NCI-H526 (cell line): Measurements from ENCODE around the gene TRIM23.
"Not testable (repeated sequence)": the region's sequence is repeated elsewhere in the genome, so short reads cannot be mapped to it uniquely, and the experiment has no call there.

Experiments
- DNase-seq, 2 experiments: peaks; one replicate each; lab custom pipeline; 2025; lab: John Stamatoyannopoulos, UW

Gene TRIM23

DNA sequence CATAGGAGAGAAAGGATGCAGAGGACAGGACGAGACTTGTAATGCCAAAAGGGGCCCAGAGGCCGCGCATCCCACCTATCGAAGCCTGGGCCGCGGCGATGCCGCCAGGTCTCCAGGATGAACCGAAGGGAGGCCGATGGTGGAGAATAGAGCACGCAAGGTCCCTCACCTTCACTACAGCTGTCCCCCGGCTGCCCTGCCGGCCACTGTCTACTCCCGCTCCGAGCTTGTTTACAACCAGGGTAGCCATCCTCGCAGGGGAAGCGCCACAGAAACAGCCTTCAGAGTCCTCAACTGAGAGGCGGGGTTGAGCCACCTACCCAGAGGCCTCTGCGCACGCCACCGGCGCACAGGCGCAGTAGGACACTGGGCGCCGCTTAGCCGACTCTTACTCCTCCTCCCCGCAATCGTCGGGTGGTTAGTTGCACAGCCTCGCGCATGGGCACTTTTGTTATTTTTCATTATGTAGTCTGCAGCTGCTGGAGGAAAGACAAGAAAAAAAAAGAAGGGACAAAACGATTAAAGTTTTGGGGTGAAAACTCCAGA, at the start of gene TRIM23:
TRIM23 (minus strand) TSS at position 309 of the 546 bp plus-strand sequence; CDS start at position 250, 59 bp downstream.
- DNase-seq: peak; percentile 84 to 89

DNA sequence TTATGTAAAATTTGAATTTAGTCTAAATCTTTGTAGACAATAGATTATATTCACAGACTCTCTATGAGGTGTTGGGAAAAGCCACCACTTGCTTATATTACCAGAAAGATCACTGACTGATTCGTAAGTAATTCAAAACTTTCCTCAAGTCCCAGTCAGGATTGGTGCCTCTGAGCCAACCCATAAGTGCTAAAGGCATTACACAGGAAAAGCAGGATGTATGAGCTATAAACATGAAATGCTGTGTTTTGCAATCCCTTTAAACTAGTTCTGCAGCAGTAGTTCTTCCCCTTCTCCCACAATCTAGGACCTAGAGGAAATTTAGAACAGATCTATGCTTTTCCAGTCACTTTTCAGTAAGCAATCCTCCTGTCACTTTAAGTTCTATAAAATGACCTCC, 48.7 kb upstream of the TRIM23 start:
- no peak for DNase-seq

- DNase-seq: no peak
Observed at GRCh38 chr5:65668696-65669095, 44.6 kb upstream of the TRIM23 start.

GRCh38 chr5:65663804-65664521, 39.8 kb upstream of the TRIM23 start:
- DNase-seq: no peak

DNA sequence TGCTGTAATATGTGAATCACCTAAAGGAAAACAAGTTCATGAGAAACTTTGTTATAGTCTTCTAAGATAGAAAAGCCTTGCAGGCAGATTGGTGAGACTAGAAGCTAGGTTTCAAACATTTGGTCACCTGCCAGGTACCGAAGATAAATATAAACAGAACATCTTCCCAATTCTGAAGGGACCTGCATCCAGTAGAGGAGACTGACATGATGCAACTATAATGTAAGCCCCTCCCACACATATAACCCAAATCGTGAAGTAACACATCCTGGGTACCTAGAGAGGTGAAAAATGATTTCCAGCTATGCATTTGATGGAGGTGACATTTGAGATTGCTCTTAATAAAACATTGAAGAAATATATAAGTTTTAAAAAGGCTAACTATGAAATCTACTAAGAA, 30.6 kb upstream of the TRIM23 start:
- no peak for DNase-seq

GRCh38 chr5:65651144-65651543, 27.0 kb upstream of the TRIM23 start:
- no peak for DNase-seq

- DNase-seq: no peak
Observed at GRCh38 chr5:65647941-65648340, 23.8 kb upstream of the TRIM23 start.

GRCh38 chr5:65646938-65647337, 22.8 kb upstream of the TRIM23 start:
- DNase-seq: no peak

- peak in 1 of 2 experiments; percentile 18 for DNase-seq
Observed at GRCh38 chr5:65640240-65640639, 16.1 kb upstream of the TRIM23 start.

- no peak for DNase-seq
Observed at GRCh38 chr5:65630981-65631380, 6.8 kb upstream of the TRIM23 start.

- no peak for DNase-seq
Observed at GRCh38 chr5:65625743-65626142, 1.6 kb upstream of the TRIM23 start.

- DNase-seq: peak; percentile 80 to 89
Observed at GRCh38 chr5:65624571-65625555, 730 bp upstream of the TRIM23 start, which contains the start of the genes SHLD3 and TRAPPC13. SHLD3 (plus strand) TSS chr5:65625027; CDS start chr5:65629588, 4,561 bp downstream. TRAPPC13 (plus strand) TSS chr5:65625027; CDS start chr5:65625061, 34 bp downstream.

GRCh38 chr5:65623482-65623881, 651 bp downstream of the TRIM23 start:
- no peak for DNase-seq

DNA sequence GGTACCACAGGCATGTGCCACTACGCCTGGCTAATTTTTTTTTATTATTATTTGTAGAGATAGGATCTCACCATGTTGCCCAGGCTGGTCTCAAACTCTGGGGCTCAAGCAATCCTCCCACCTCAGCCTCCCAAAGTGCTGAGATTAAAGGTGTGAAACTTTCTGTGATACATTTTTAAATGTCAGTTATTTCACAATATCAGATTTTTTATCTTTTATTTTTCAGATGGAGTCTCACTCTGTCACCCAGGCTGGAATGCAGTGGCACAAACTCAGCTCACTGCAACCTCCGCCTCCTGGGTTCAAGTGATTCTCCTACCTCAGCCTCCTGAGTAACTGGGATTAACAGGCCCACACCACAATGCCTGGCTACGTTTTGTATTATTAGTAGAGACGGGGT, 2.2 kb downstream of the TRIM23 start:
- DNase-seq: not testable (repeated sequence)

- no peak for DNase-seq
Observed at GRCh38 chr5:65620021-65620420, 4.1 kb downstream of the TRIM23 start.

DNA sequence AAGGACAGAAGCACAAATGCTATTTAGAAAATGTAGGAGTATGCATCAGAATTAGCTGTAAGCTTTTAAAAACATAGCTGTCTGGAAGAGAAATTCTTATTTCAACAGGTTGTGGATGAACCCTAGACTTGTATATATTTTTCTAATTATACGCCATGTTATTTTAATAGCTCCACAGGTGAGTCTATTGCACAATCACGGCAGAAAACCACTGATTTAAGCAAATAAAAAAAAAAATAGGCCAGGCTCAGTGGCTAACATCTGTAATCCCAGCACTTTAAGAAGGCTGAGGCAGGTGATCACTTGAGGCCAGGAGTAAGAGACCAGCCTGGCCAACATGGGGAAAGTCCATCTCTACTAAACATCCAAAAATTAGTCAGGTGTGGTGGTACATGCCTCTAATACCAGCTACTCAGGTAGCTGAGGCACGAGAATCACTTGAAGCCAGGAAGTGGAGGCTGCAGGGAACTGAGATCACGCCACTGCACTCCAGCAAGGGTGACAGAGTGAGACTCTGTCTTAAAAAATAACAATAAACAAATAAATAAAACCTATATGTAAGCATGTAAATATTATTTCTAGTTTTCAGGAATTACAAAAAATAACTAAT, 11.7 kb downstream of the TRIM23 start:
- DNase-seq: peak in 1 of 2 experiments; percentile 29

GRCh38 chr5:65611524-65611923, 12.6 kb downstream of the TRIM23 start:
- peak; percentile 91 to 94 for DNase-seq

DNA sequence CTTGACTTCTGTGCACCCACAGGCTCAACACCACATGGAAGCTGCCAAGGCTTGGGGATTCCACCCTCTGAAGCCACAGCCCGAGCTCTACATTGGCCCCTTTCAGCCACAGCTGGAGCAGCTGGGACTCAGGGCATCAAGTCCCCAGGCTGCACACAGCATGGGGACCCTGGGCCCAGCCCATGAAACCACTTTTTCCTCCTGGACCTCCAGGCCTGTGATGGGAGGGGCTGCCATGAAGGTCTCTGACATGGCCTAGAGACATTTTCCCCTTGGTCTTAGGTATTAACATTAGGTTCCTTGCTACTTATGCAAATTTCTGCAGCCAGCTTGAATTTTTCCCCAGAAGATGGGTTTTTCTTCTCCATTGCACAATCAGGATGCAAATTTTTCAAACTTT, 22.4 kb downstream of the TRIM23 start:
- not testable (repeated sequence) for DNase-seq

DNA sequence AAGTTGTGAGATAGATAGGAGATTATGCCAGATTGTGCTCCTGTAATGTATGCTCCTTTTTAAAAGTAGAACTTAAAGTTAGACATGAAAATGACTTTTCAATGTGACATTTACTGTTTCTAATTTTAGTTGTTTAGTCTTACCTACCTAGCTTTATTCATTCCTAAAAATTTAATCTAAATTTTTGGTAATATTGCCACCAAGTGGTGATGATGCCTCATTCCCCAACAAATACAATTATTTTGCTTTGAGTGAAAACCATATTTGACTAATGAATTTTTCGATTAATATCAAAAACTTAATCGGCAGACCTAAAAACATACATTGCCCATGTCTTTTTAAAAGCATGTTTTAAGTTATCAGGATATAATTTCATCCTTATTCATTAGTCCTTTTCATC, 35.4 kb downstream of the TRIM23 start:
- DNase-seq: no peak

- no peak for DNase-seq
Observed at GRCh38 chr5:65577141-65577540, 47.0 kb downstream of the TRIM23 start.

DNA sequence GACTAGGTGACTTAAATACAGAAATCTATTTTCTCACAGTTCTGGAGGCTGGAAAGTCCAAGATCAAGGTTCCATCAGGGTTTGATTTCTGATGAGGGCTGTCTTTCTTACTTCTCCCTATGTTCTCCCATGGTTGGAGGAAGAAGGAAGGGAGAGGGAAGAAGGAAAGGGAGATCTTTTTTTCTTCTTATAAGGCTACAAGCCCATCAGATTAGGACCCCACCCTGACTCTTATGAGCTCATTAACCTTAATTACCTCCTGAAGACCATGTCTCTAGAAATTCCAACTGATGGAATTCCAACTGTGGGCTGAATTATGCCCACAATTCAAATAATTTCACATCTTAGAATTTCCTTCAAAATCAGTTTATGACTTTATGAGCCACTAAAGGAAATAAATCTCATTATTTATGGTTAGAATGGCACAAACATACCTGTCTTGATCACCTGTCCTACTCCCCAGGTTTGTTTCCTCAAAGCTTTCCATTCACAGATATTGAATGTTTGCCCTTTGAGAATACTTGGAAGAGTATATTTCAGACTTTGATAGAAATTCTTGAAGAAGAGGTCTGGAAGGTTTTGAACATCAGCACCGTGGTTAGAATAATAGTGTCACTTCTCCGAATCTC, 53.4 kb downstream of the TRIM23 start:
- DNase-seq: no peak
